Measurements from ENCODE around the gene FAM216B. TPM values are rescaled to one million over a fixed set of nuclear protein-coding genes. Genes with fewer than 3 reads are reported as not detected.

The FAM216B gene
- total and polyA plus RNA-seq, 2 donors (not counting 1 experiment from before 2014, with no cell fraction given) = under 0.01 TPM; not detected in 1

DNA sequence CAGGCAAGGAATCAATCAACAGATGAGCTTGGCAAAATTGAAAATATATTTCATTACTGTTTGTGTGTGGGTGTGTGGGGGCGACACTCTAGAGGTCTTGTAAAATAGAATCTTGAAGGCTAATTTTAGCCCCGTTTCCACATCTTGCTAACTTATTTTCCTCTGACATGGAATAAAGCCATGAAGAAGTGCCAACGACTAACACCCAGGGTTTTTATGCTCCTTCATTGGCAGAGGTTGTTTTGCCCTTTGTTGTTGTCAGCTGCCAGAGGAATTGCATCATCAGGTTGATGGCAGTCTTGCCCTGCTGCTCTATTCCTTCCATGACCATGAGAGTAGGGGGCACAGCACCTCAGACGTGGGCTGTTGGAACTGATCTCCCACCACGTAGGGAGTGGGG lies 30.6 kb upstream of the FAM216B start:
- Histone ChIP-seq H3K9me3 (ENCODE audit: control insufficient read depth, insufficient read depth, low read depth, low read length) (no peaks in the 10 kb centered on the region), H3K4me1 (ENCODE audit: control insufficient read depth, extremely low read depth, insufficient read depth, low read length) (peaks cover 17% of the 10 kb centered on the region), H3K4me3 (replicated peaks in 1 of 4; ENCODE audit: control extremely low read depth in 1 of 4, insufficient read depth in 1 of 4, low read depth in 3 of 4, low read length in 4 of 4) (no peak overlapping the region), H3K9ac (ENCODE audit: insufficient read depth, low read length) (no peak overlapping the region), H3K36me3 (ENCODE audit: control insufficient read depth, insufficient read depth, low read length) (no peaks in the 10 kb centered on the region), H3K27me3 (ENCODE audit: control insufficient read depth, insufficient read depth, low read length) (no peaks in the 10 kb centered on the region), H2AFZ (ENCODE audit: low read length) (no peak overlapping the region), H4K20me1 (ENCODE audit: control insufficient read depth, extremely low read depth, insufficient read depth, low read length) (no peaks in the 10 kb centered on the region), H3K79me2 (ENCODE audit: control insufficient read depth, insufficient read depth, low read length) (no peaks in the 10 kb centered on the region), H3K27ac (ENCODE audit: insufficient read depth, low read length) (no peak overlapping the region), H3K4me2 (ENCODE audit: extremely low read depth, insufficient read depth, low read length) (no peak overlapping the region)
- no peak for DNase-seq (ENCODE audit: low read depth in 2 of 2)
- no peak for TF ChIP-seq EZH2 (IDR thresholded peaks at IDR 0.05; ENCODE audit: low read length, missing control alignments)
- no peak for TF ChIP-seq CTCF (conservative IDR thresholded peaks at IDR 0.05 in 1 of 2, IDR thresholded peaks at IDR 0.05 in 1 of 2; ENCODE audit: low read depth in 1 of 2, low read length in 2 of 2)

DNA sequence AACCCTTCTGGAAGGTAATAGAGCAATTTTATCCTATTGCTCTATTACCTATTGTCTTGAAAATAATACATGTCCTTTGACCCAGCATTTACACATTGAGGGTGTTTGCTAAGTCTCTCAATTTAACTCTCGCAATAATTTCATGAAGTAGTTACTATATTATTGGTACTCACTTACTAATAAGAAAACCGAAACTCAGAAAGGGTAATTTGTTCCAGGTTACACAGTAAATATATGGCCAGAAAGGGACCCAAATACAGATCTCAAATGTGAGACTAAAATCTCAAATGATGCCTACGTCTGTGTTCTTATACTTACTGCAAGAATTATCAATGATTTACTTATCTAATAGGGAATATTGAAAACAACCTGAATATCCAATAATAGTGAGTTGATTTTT lies 29.7 kb upstream of the FAM216B start:
- peaks cover 13% of the 10 kb centered on the region for H3K4me1 ChIP-seq (ENCODE audit: control insufficient read depth, extremely low read depth, insufficient read depth, low read length)
- no peak for DNase-seq (ENCODE audit: low read depth in 2 of 2)

GRCh38 chr13:42752731-42753130 lies 28.7 kb upstream of the FAM216B start:
- no peaks in the 10 kb centered on the region for H3K27me3 ChIP-seq (ENCODE audit: control insufficient read depth, insufficient read depth, low read length)
- H3K79me2 ChIP-seq (ENCODE audit: control insufficient read depth, insufficient read depth, low read length) = no peaks in the 10 kb centered on the region
- no peak for DNase-seq (ENCODE audit: low read depth in 2 of 2)
- no peaks in the 10 kb centered on the region for H3K9me3 ChIP-seq (ENCODE audit: control insufficient read depth, insufficient read depth, low read depth, low read length)
- no peak overlapping the region for H3K9ac ChIP-seq (ENCODE audit: insufficient read depth, low read length)
- no peaks in the 10 kb centered on the region for H3K36me3 ChIP-seq (ENCODE audit: control insufficient read depth, insufficient read depth, low read length)
- no peak overlapping the region for H3K4me2 ChIP-seq (ENCODE audit: extremely low read depth, insufficient read depth, low read length)
- peaks cover 7% of the 10 kb centered on the region for H3K4me1 ChIP-seq (ENCODE audit: control insufficient read depth, extremely low read depth, insufficient read depth, low read length)
- no peak overlapping the region for H2AFZ ChIP-seq (ENCODE audit: low read length)
- no peak overlapping the region for H3K27ac ChIP-seq (ENCODE audit: insufficient read depth, low read length)
- H3K4me3 ChIP-seq (replicated peaks in 1 of 4; ENCODE audit: control extremely low read depth in 1 of 4, insufficient read depth in 1 of 4, low read depth in 3 of 4, low read length in 4 of 4) = no peak overlapping the region
- TF ChIP-seq CTCF (conservative IDR thresholded peaks at IDR 0.05 in 1 of 2, IDR thresholded peaks at IDR 0.05 in 1 of 2; ENCODE audit: low read depth in 1 of 2, low read length in 2 of 2) = no peak
- no peaks in the 10 kb centered on the region for H4K20me1 ChIP-seq (ENCODE audit: control insufficient read depth, extremely low read depth, insufficient read depth, low read length)

More for the DNA sequence above, 29.7 kb upstream of the FAM216B start:
- Histone ChIP-seq H3K9ac (ENCODE audit: insufficient read depth, low read length) (no peak overlapping the region), H4K20me1 (ENCODE audit: control insufficient read depth, extremely low read depth, insufficient read depth, low read length) (no peaks in the 10 kb centered on the region), H3K79me2 (ENCODE audit: control insufficient read depth, insufficient read depth, low read length) (no peaks in the 10 kb centered on the region), H3K36me3 (ENCODE audit: control insufficient read depth, insufficient read depth, low read length) (no peaks in the 10 kb centered on the region), H3K4me3 (replicated peaks in 1 of 4; ENCODE audit: control extremely low read depth in 1 of 4, insufficient read depth in 1 of 4, low read depth in 3 of 4, low read length in 4 of 4) (no peak overlapping the region), H2AFZ (ENCODE audit: low read length) (no peak overlapping the region), H3K4me2 (ENCODE audit: extremely low read depth, insufficient read depth, low read length) (no peak overlapping the region), H3K27ac (ENCODE audit: insufficient read depth, low read length) (no peak overlapping the region), H3K27me3 (ENCODE audit: control insufficient read depth, insufficient read depth, low read length) (no peaks in the 10 kb centered on the region), H3K9me3 (ENCODE audit: control insufficient read depth, insufficient read depth, low read depth, low read length) (no peaks in the 10 kb centered on the region)
- TF ChIP-seq CTCF (conservative IDR thresholded peaks at IDR 0.05 in 1 of 2, IDR thresholded peaks at IDR 0.05 in 1 of 2; ENCODE audit: low read depth in 1 of 2, low read length in 2 of 2) (no peak), EZH2 (IDR thresholded peaks at IDR 0.05; ENCODE audit: low read length, missing control alignments) (no peak)

All from fibroblast of lung (primary cell).